SK-N-SH (cell line): Measurements from ENCODE around the gene HECTD4. TPM values are rescaled to one million over a fixed set of nuclear protein-coding genes. Genes with fewer than 3 reads are reported as not detected.

Experiments
- CTCF ChIA-PET: fragments of 300-600, 350-600 bp; formaldehyde crosslinking; extraction: SDS; loops from one replicate; lab custom pipeline; 2021; lab: Yijun Ruan, JAX
- POLR2A ChIA-PET: fragments of 350-600 bp; sonication (Branson Sonifier 250); formaldehyde crosslinking; extraction: SDS; loops from one replicate; lab custom pipeline; 2020; ENCODE audit warnings: antibody characterized with exemption, inconsistent platforms; lab: Yijun Ruan, JAX
- DNase-seq: peaks from one replicate; pipeline ENCODE4 v3.0.0; 2012
- H2AFZ ChIP-seq: fragments of 200-600 bp; sonication (generic); 2 replicates; pipeline ENCODE4 v1.8.1; 2016; ENCODE audit warnings: antibody characterized with exemption, mild to moderate bottlenecking, low read depth
- H3F3A ChIP-seq: fragments of 200-600 bp; sonication (generic); replicated peaks from 2 replicates; pipeline ENCODE3; 2016; ENCODE audit warnings: antibody characterized with exemption, mild to moderate bottlenecking; ENCODE audit not compliant: insufficient read depth
- H3K27ac ChIP-seq, 2 experiments: fragments of 200-500 bp in 1 of 2; fragments of 200-600 bp in 1 of 2; sonication (Bioruptor generic) in 1 of 2; sonication (generic), shearing (Covaris generic) in 1 of 2; 2 replicates each; pipeline versions ENCODE4 v1.5.1 to v1.6.1; 2014 to 2016; ENCODE audit warnings: low read depth in 2 of 2, inconsistent platforms in 1 of 2, low read length in 1 of 2, mild to moderate bottlenecking in 1 of 2, mixed read lengths in 1 of 2
- H3K27me3 ChIP-seq: fragments of 200-600 bp; sonication (generic), shearing (Covaris generic); 2 replicates; pipeline ENCODE4 v1.6.1; 2016; ENCODE audit warnings: mixed run types; ENCODE audit not compliant: insufficient read depth
- H3K36me3 ChIP-seq, 2 experiments: fragments of 200-500 bp in 1 of 2; fragments of 200-600 bp in 1 of 2; sonication (Bioruptor generic) in 1 of 2; sonication (generic) in 1 of 2; replicated peaks in 1 of 2; 2 replicates each; pipeline versions ENCODE3 to v1.5.1; 2014 to 2016; ENCODE audit warnings: low read length in 1 of 2, mild to moderate bottlenecking in 1 of 2; ENCODE audit not compliant: insufficient read depth in 2 of 2, control insufficient read depth in 1 of 2
- H3K4me1 ChIP-seq, 2 experiments: fragments of 200-500 bp in 1 of 2; fragments of 200-600 bp in 1 of 2; sonication (Bioruptor generic) in 1 of 2; sonication (generic), shearing (Covaris generic) in 1 of 2; 2 replicates each; pipeline versions ENCODE4 v1.5.1 to v1.6.1; 2014 to 2016; ENCODE audit warnings: low read depth in 1 of 2, low read length in 1 of 2, mixed run types in 1 of 2; ENCODE audit not compliant: insufficient read depth in 2 of 2, control insufficient read depth in 1 of 2
- H3K4me2 ChIP-seq: fragments of 200-600 bp; sonication (generic), shearing (Covaris generic); 2 replicates; pipeline ENCODE4 v1.6.1; 2017; ENCODE audit warnings: mixed run types
- H3K4me3 ChIP-seq, 2 experiments: fragments of 200-500 bp in 1 of 2; fragments of 200-600 bp in 1 of 2; sonication (Bioruptor generic) in 1 of 2; sonication (generic), shearing (Covaris generic) in 1 of 2; 2 replicates each; pipeline versions ENCODE4 v1.5.1 to v1.8.1; 2014 to 2016; ENCODE audit warnings: low read depth in 2 of 2, inconsistent platforms in 1 of 2, low read length in 1 of 2, mild to moderate bottlenecking in 1 of 2, mixed read lengths in 1 of 2, moderate library complexity in 1 of 2
- H3K79me2 ChIP-seq: fragments of 200-600 bp; sonication (generic); 2 replicates; pipeline ENCODE4 v1.8.1; 2017; ENCODE audit warnings: mild to moderate bottlenecking; ENCODE audit not compliant: insufficient read depth
- H3K9ac ChIP-seq: fragments of 200-600 bp; sonication (generic); 2 replicates; pipeline ENCODE4 v1.6.1; 2017; ENCODE audit warnings: mixed run types
- H3K9me2 ChIP-seq: fragments of 200-600 bp; sonication (generic); 2 replicates; pipeline ENCODE4 v1.6.1; 2017; ENCODE audit warnings: mixed run types
- H3K9me3 ChIP-seq: fragments of 200-600 bp; sonication (generic); 2 replicates; pipeline ENCODE4 v1.6.1; 2017; ENCODE audit warnings: mixed run types, mild to moderate bottlenecking, moderate library complexity
- H4K20me1 ChIP-seq: fragments of 200-600 bp; sonication (generic); 2 replicates; pipeline ENCODE4 v1.6.1; 2017; ENCODE audit warnings: mild to moderate bottlenecking, mixed run types; ENCODE audit not compliant: insufficient read depth
- ELF1 ChIP-seq: IDR thresholded peaks from 2 replicates; pipeline ENCODE4 v1.4.0; 2012
- FOXM1 ChIP-seq: IDR thresholded peaks from 2 replicates; pipeline ENCODE4 v1.4.0; 2012; ENCODE audit warnings: low read depth, mild to moderate bottlenecking
- JUND ChIP-seq: IDR thresholded peaks from 2 replicates; pipeline ENCODE4 v1.4.0; 2012
- MEF2A ChIP-seq: IDR thresholded peaks from 2 replicates; pipeline ENCODE4 v1.4.0; 2012; ENCODE audit warnings: low read depth, borderline replicate concordance
- NFIC ChIP-seq: IDR thresholded peaks from 2 replicates; pipeline ENCODE4 v1.4.0; 2012; ENCODE audit warnings: borderline replicate concordance
- RFX5 ChIP-seq: IDR thresholded peaks from 2 replicates; pipeline ENCODE4 v1.6.1; 2012; ENCODE audit warnings: mild to moderate bottlenecking, improper control_type of control experiment, low read length
- RXRA ChIP-seq: IDR thresholded peaks from 2 replicates; pipeline ENCODE4 v1.4.0; 2012; ENCODE audit warnings: low read depth, mild to moderate bottlenecking, borderline replicate concordance
- SIN3A ChIP-seq: IDR thresholded peaks from 2 replicates; pipeline ENCODE4 v1.6.1; 2012; ENCODE audit warnings: low read depth, mild to moderate bottlenecking, low read length, moderate library complexity, borderline replicate concordance
- SMC3 ChIP-seq: IDR thresholded peaks from 2 replicates; pipeline ENCODE4 v1.6.1; 2012; ENCODE audit warnings: low read depth, low read length, improper control_type of control experiment
- WGBS: methylation state at CpG from one replicate; pipeline ENCODE4 v1.1.6; 2017; ENCODE audit warnings: low lambda C conversion rate; 5-methylcytosine and 5-hydroxymethylcytosine counted together
- polyA plus RNA-seq, 3 experiments: library from polyadenylated mRNA; depleted of rRNA; stranded (reverse); fragments of >200 nt; gene quantifications; 2 replicates each; pipeline ENCODE4 v1.2.3, GENCODE V29; 2012
- TF ChIP-seq, protein P1 (sequence below): fragments of 150-350 bp; IDR thresholded peaks from 2 replicates; pipeline ENCODE4 v1.6.1; 2016; ENCODE audit warnings: mild to moderate bottlenecking, low read depth, low read length
- TF ChIP-seq, protein P2 (sequence below): fragments of 150-350 bp; IDR thresholded peaks from 2 replicates; pipeline ENCODE4 v1.6.1; 2017; ENCODE audit warnings: antibody characterized with exemption, low read length, low read depth, borderline replicate concordance
- TF ChIP-seq, protein P3 (sequence below): IDR thresholded peaks from 2 replicates; pipeline ENCODE4; 2012

Gene HECTD4
- polyA plus RNA-seq, 1 of the 3 experiments (the other 2 are of a cell fraction) = 14.6 TPM

DNA sequence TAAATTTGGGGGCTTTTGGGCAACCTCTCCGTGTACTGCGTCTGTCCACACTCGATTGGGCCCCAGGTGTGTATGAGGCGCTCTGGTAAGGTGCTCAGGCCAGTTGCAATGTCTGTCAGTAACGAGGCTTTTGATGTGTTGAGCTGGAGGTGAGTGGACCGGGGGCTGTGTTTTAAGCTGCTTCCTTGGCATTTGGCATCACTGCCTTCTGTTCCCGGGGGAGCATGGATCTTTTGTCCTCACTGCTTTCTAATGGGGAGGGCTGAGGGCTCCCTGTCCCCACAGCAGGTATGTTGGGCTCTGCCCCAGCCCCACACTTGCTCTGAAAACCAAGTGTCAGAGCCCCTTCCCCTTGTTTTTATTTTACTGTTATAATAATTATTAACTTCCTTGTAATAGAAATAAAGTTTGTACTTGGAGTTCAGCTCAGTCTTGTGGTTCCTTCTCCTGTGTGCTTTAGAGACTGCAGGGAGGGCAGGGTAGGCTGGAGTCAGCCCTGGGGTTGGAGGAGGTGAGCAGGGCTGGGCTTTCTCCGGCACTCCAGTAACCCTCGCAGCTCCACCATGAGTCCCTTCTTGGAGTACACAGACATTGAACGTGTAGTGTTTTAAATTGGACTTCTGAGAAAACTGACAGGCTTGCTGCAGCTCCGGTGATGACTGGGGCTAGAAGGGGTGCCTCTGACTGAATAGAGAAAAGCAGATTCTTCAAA is 228.9 kb downstream of the HECTD4 start:
- Histone ChIP-seq H3K79me2 (no peaks in the 10 kb centered on the region), H3K9me3 (no peaks in the 10 kb centered on the region), H3K27ac (no peak overlapping the region), H3K9me2 (no peaks in the 10 kb centered on the region), H3K9ac (no peak overlapping the region), H3K4me2 (no peak overlapping the region), H3K36me3 (peaks cover 33 to 40% of the 10 kb centered on the region in 2 experiments), H3K27me3 (no peaks in the 10 kb centered on the region), H3K4me3 (no peak overlapping the region), H3K4me1 (no peaks in the 10 kb centered on the region), H3F3A (no peaks in the 10 kb centered on the region), H2AFZ (no peak overlapping the region), H4K20me1 (no peaks in the 10 kb centered on the region)
- 82% methylated on average over 5 of the region's 11 CpGs for WGBS
- POLR2A ChIA-PET = interaction anchor here (1.6 kb wide), 1 partner anchor 27 kb away, joined by 3 read pairs; the partner anchor contains the start of gene TRAFD1
- no peak for DNase-seq
- CTCF ChIA-PET = interaction anchor here (0.5 to 1.4 kb wide), 2 partner anchors 45 to 123 kb away, joined by 3 to 4 read pairs; no protein-coding TSS in a partner anchor
- TF ChIP-seq SIN3A (no peak), NFIC (no peak), FOXM1 (no peak), RFX5 (no peak), RXRA (no peak), SMC3 (no peak), JUND (no peak), MEF2A (no peak)

DNA sequence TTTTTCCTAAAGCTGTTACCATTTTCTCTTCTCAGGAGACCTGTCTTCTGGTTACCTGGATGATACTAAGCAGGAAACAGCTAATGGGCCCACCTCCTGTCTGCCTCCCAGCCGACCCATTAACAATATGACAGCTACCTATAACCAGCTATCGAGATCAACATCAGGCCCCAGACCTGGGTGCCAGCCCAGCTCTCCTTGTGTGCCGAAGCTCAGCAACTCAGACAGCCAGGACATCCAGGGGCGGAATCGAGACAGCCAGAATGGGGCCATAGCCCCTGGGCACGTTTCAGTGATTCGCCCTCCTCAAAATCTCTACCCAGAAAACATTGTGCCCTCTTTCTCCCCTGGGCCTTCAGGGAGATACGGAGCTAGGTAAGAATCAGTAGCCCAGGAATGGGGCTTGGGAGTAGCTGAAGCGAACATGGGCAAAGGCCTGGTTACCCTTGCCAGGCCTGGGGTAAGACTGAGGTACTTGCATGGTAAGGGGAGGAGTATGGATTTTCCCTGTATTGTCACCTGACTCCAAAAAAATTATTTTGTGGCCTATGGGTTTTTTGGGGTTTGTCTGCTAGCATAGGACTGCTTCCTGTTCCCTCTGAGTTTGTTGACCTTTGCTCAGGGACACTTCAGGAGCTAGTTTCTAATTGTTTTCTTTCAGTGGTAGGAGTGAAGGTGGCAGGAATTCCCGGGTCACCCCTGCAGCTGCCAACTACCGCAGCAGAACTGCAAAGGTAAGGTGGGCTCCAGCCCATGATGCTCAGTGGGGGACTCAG is 230.3 kb downstream of the HECTD4 start:
- no peaks in the 10 kb centered on the region for H3K79me2 ChIP-seq
- ChIA-PET POLR2A (interaction anchor here (1.6 kb wide), 1 partner anchor 26 kb away, joined by 3 read pairs; the partner anchor contains the start of gene TRAFD1), CTCF (no interaction called here)
- H3K9me3 ChIP-seq = no peaks in the 10 kb centered on the region
- no peaks in the 10 kb centered on the region for H3K27me3 ChIP-seq
- no peak overlapping the region for H3K4me2 ChIP-seq
- peaks cover 0 to 6% of the 10 kb centered on the region in 2 experiments; a peak in 1 of 4 replicates for H3K4me1 ChIP-seq
- H3K9me2 ChIP-seq = no peaks in the 10 kb centered on the region
- no peak for DNase-seq
- H2AFZ ChIP-seq = no peak overlapping the region
- no peak overlapping the region for H3K27ac ChIP-seq
- H4K20me1 ChIP-seq = no peaks in the 10 kb centered on the region
- peaks cover 10% of the 10 kb centered on the region for H3F3A ChIP-seq
- TF ChIP-seq ELF1 (no peak), JUND (no peak), SIN3A (no peak), MEF2A (no peak)
- TF ChIP-seq, protein P1, sequence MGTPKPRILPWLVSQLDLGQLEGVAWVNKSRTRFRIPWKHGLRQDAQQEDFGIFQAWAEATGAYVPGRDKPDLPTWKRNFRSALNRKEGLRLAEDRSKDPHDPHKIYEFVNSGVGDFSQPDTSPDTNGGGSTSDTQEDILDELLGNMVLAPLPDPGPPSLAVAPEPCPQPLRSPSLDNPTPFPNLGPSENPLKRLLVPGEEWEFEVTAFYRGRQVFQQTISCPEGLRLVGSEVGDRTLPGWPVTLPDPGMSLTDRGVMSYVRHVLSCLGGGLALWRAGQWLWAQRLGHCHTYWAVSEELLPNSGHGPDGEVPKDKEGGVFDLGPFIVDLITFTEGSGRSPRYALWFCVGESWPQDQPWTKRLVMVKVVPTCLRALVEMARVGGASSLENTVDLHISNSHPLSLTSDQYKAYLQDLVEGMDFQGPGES = no peak
- TF ChIP-seq, protein P2, sequence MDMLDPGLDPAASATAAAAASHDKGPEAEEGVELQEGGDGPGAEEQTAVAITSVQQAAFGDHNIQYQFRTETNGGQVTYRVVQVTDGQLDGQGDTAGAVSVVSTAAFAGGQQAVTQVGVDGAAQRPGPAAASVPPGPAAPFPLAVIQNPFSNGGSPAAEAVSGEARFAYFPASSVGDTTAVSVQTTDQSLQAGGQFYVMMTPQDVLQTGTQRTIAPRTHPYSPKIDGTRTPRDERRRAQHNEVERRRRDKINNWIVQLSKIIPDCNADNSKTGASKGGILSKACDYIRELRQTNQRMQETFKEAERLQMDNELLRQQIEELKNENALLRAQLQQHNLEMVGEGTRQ = no peak
- TF ChIP-seq, protein P3, sequence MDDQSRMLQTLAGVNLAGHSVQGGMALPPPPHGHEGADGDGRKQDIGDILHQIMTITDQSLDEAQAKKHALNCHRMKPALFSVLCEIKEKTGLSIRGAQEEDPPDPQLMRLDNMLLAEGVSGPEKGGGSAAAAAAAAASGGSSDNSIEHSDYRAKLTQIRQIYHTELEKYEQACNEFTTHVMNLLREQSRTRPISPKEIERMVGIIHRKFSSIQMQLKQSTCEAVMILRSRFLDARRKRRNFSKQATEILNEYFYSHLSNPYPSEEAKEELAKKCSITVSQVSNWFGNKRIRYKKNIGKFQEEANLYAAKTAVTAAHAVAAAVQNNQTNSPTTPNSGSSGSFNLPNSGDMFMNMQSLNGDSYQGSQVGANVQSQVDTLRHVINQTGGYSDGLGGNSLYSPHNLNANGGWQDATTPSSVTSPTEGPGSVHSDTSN = no peak
- H3K36me3 ChIP-seq = peaks cover 40 to 45% of the 10 kb centered on the region in 2 experiments
- H3K9ac ChIP-seq = no peak overlapping the region
- 91% methylated on average over 8 of the region's 11 CpGs for WGBS
- no peak overlapping the region for H3K4me3 ChIP-seq
